ENCODE results near the gene OR1J4.

DNA sequence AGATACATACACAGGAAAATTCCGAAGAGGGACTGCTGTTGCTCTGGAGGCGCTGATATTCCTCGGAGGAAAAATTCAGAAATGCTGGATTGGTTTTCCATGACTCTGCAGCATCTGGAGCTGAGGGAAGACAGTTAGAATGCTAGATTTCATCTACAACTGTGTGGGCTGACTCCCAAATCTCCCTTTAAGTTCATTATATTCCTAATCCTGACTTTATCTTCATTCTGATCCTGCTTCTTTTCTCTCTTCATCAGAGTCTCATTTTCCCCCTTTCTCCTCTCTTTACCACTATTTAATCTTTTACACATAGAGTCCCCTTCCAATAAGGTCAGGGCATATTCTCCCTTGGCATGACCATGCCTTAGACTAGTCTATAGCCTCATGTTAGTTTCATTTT is 8.3 kb downstream of the OR1J4 start, which contains the start of gene OR1N1:
- TF ChIP-seq POLR2A (IDR thresholded peaks at IDR 0.05; ENCODE audit: low read depth) (no peak), CTCF (IDR thresholded peaks at IDR 0.05) (no peak), EP300 (IDR thresholded peaks at IDR 0.05) (no peak), POLR2AphosphoS5 (IDR thresholded peaks at IDR 0.05) (no peak)

Data from esophagus muscularis mucosa (tissue), 4 donors.